DND-41 (cell line): ENCODE data around the gene PRR20B.
"Not testable (repeated sequence)": the region's sequence is repeated elsewhere in the genome, so short reads cannot be mapped to it uniquely, and the experiment has no call there.

Experiments used
- ATAC-seq: fragments of 200-7000 bp; cut with Tn5 transposase; 3 replicates; pipeline ENCODE4 v1.9.1; 2021; ENCODE audit warnings: low read depth; ENCODE audit not compliant: insufficient read depth
- DNase-seq: peaks from one replicate; pipeline ENCODE4 v3.0.0-alpha.2; 2020
- H2AFZ ChIP-seq: 2 replicates; pipeline ENCODE4 v1.6.0; 2012; ENCODE audit warnings: low read depth, low read length
- H3K27ac ChIP-seq: 2 replicates; pipeline ENCODE4 v1.5.1; 2012; ENCODE audit warnings: low read length, inconsistent platforms
- H3K27me3 ChIP-seq: fragments of 200-600 bp; sonication (generic); 2 replicates; pipeline ENCODE4 v1.6.0; 2012; ENCODE audit warnings: low read length, mild to moderate bottlenecking, inconsistent platforms; ENCODE audit not compliant: insufficient read depth, poor library complexity
- H3K36me3 ChIP-seq: 2 replicates; pipeline ENCODE4 v1.5.1; 2012; ENCODE audit warnings: low read length, inconsistent platforms; ENCODE audit not compliant: insufficient read depth
- H3K4me1 ChIP-seq: 2 replicates; pipeline ENCODE4 v1.5.1; 2012; ENCODE audit warnings: mild to moderate bottlenecking, low read length; ENCODE audit not compliant: insufficient read depth
- H3K4me2 ChIP-seq: 2 replicates; pipeline ENCODE4 v1.6.0; 2012; ENCODE audit warnings: mild to moderate bottlenecking, moderate library complexity, low read length, inconsistent platforms; ENCODE audit not compliant: insufficient read depth
- H3K4me3 ChIP-seq, 2 experiments: fragments of 200-600 bp in 1 of 2; shearing (Covaris generic) in 1 of 2; 2 replicates each; pipeline ENCODE4 v1.5.1; 2012 to 2016; ENCODE audit warnings: inconsistent platforms in 2 of 2, low read length in 2 of 2, mild to moderate bottlenecking in 2 of 2, low read depth in 1 of 2, moderate library complexity in 1 of 2
- H3K79me2 ChIP-seq: 2 replicates; pipeline ENCODE4 v1.6.0; 2012; ENCODE audit warnings: low read length, inconsistent platforms; ENCODE audit not compliant: insufficient read depth
- H3K9ac ChIP-seq: 2 replicates; pipeline ENCODE4 v1.6.0; 2012; ENCODE audit warnings: low read depth, mild to moderate bottlenecking, inconsistent platforms, low read length, moderate library complexity
- H3K9me3 ChIP-seq: 2 replicates; pipeline ENCODE4 v1.5.1; 2012; ENCODE audit warnings: low read length, moderate library complexity, mild to moderate bottlenecking, inconsistent platforms; ENCODE audit not compliant: insufficient read depth, severe bottlenecking
- H4K20me1 ChIP-seq: 2 replicates; pipeline ENCODE4 v1.6.0; 2012; ENCODE audit warnings: low read length; ENCODE audit not compliant: insufficient read depth
- CTCF ChIP-seq: IDR thresholded peaks from 2 replicates; pipeline ENCODE4 v1.5.1; 2012; ENCODE audit warnings: borderline replicate concordance, low read length, moderate library complexity, mild to moderate bottlenecking; ENCODE audit not compliant: poor library complexity, severe bottlenecking; ENCODE audit errors: extremely low read depth
- EZH2 ChIP-seq: IDR thresholded peaks from 3 replicates; pipeline ENCODE4 v1.6.1; 2012; ENCODE audit warnings: borderline replicate concordance, low read depth, mild to moderate bottlenecking, moderate library complexity, low read length, inconsistent platforms; ENCODE audit not compliant: severe bottlenecking

Gene PRR20B

GRCh38 chr13:57153761-57154160 lies 6.5 kb downstream of the PRR20B start, which contains the start of gene PRR20C:
Gene PRR20C (plus strand): TSS chr13:57154061. CDS start chr13:57154448, 387 bp downstream.
- H3K9me3 ChIP-seq, H4K20me1 ChIP-seq, H3K4me2 ChIP-seq, ATAC-seq, H3K79me2 ChIP-seq, H2AFZ ChIP-seq, H3K9ac ChIP-seq, H3K27me3 ChIP-seq, H3K27ac ChIP-seq, DNase-seq, H3K36me3 ChIP-seq, H3K4me1 ChIP-seq, H3K4me3 ChIP-seq: not testable (repeated sequence)

DNA sequence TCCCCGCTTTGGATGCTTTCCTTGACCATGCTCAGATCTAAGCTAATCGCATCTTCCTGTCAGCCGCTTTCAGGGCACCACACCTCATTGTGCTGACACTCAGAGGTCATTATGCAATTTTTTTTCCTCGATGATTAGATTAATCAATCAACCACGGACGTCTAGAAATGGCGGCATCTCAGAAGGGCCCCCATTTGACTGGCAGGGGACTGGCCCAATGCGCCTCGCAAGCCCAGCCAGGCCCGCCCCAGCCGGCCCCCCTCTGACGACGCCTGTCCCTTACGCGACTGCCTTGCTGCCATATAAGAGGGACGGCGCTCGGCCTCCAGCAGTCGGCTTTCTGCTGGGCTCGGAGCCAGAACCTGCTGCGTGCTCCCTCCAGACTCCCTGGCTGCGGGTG lies 13.0 kb downstream of the PRR20B start, which contains the start of gene PRR20D:
PRR20D (plus strand) TSS at position 301 of the 400 bp plus-strand sequence. CDS start 387 bp downstream, outside the sequence.
- not testable (repeated sequence) for H3K9me3 ChIP-seq, H2AFZ ChIP-seq, H3K4me2 ChIP-seq, H3K36me3 ChIP-seq, H3K4me1 ChIP-seq, H3K9ac ChIP-seq, H3K79me2 ChIP-seq, H3K4me3 ChIP-seq, H3K27me3 ChIP-seq, DNase-seq, ATAC-seq, H3K27ac ChIP-seq, H4K20me1 ChIP-seq

- H3K4me2 ChIP-seq, ATAC-seq, H3K4me3 ChIP-seq: not testable (repeated sequence)
Measured at GRCh38 chr13:57166897-57167296, 19.6 kb downstream of the PRR20B start, which contains the start of gene PRR20E. Gene PRR20E (plus strand): TSS chr13:57167197. CDS start chr13:57167584, 387 bp downstream.

DNA sequence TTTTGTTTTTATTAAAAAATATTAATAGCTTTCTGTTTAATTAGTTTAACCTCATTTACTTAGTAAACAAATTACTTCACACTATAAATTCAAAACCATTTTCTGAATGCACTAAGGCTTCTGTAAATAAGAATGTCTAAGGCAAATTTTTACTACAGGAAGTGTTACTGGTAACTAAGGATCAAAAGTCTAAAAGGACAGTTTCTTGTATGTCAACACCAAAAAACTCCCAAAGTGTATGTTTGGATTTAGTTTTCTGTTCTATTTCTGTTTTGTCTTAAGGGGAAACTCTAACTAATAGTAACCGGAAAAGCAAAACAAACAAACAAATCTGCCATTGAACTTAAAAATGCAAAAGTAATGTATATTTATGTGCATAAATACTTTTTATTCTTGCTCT lies 44.4 kb downstream of the PRR20B start:
- Histone ChIP-seq H3K4me2 (no peak overlapping the region), H3K27me3 (no peaks in the 10 kb centered on the region), H3K36me3 (no peaks in the 10 kb centered on the region), H3K4me1 (no peaks in the 10 kb centered on the region), H4K20me1 (no peaks in the 10 kb centered on the region), H3K27ac (no peak overlapping the region), H3K9me3 (no peaks in the 10 kb centered on the region), H3K9ac (no peak overlapping the region), H3K4me3 (no peak overlapping the region), H2AFZ (no peak overlapping the region), H3K79me2 (no peaks in the 10 kb centered on the region)
- DNase-seq (no peak), ATAC-seq (no peak)
- TF ChIP-seq EZH2, result no peak
- TF ChIP-seq CTCF, result no peak

More at GRCh38 chr13:57166897-57167296, 19.6 kb downstream of the PRR20B start, which contains the start of gene PRR20E:
- DNase-seq, H3K27ac ChIP-seq, H3K36me3 ChIP-seq, H3K27me3 ChIP-seq, H3K9me3 ChIP-seq, H4K20me1 ChIP-seq, H3K4me1 ChIP-seq, H2AFZ ChIP-seq, H3K79me2 ChIP-seq, H3K9ac ChIP-seq: not testable (repeated sequence)
